RKO (cell line): Measurements from ENCODE around the gene KRT77.
"Not testable (repeated sequence)": the region's sequence is repeated elsewhere in the genome, so short reads cannot be mapped to it uniquely, and the experiment has no call there.

ENCODE experiments used
- DNase-seq: peaks from one replicate; pipeline ENCODE4 v3.0.0-alpha.2; 2016; ENCODE audit warnings: low spot score

KRT77 gene

DNA sequence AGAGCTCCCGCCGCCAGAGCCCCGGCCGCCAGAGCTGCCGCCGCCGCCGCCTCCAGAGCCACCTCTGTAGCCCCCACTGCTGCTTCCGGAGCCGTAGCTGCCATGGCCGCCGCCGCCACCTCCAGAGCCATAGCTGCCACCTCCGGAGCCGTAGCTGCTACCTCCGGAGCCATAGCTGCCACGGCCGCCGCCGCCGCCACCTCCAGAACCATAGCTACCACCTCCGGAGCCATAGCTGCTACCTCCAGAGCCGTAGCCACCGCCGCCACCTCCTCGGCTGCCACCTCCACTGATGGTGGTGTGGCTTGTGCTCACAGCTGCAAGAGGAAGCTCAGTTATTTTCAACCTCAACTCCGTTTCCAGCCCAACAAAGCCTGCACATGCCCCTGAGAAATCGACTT is 28.0 kb downstream of the KRT77 start:
- DNase-seq = no peak

DNA sequence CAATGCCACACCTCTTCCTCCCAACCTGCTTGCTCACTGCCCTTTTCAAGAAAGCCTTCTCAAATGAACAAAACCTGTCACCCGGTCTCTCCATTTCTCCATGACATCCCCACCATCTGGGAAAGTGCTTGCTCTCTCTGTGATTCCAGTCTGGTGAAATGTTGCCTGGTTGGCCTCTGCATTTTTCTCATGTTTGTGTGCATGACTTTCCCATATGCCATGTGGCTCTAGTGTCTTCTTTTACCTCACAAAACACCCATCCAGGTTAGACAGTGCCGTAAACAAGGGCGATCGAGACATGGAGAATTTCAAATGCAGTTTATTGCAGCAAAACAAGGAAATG is 28.9 kb downstream of the KRT77 start:
- DNase-seq = no peak

DNA sequence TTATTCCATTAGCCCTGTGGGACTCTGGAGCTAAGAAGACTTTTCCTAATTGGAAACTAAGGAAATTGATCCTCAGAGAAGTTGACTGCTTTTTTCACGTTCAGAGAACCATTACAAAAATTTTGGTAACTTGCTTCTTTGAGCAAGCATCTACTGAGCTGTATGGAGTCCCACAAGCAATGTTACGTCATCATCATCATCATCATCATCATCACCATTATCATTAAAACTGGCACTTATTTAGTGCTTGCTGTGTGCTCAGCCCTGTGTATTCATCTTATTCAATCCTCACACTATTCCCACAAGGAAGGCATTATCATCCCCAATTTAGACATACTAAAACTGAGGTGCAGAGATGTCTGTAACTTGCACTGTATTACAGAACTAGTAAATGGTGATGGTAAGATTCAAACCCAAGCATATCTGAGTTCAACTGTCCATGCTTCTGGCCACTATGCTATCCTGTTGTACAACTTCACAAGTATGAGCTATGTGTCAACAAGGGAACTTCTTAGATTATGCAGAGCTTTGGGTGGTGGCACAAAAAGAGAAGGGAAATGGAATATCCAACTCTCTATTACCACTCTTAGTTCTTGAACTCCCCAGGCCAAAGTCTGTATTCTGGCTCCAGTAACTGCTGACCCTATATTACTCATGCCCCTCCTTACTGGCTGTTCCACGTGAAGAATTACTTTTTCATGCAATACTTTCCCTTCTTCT is 29.5 kb downstream of the KRT77 start:
- DNase-seq = no peak

DNA sequence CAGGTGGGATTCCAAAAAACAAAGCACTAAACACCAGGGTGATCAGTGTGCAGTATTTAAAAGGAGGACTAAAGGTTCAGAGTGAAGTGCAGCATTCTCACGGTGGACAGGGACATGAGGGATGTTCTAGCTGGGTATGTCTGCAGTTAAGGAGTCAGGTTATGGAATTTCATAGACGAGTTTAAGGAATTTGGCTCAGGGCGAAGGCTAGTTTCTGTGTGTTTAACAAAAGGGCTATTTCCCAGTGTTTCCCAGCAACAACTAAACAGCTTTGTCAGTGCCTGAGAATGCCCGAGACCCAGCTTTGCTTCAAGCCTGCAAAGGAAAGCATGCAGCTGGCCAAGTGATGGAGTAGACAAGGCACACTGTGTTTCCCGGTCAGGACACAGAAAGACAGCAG is 30.1 kb downstream of the KRT77 start:
- no peak for DNase-seq

DNA sequence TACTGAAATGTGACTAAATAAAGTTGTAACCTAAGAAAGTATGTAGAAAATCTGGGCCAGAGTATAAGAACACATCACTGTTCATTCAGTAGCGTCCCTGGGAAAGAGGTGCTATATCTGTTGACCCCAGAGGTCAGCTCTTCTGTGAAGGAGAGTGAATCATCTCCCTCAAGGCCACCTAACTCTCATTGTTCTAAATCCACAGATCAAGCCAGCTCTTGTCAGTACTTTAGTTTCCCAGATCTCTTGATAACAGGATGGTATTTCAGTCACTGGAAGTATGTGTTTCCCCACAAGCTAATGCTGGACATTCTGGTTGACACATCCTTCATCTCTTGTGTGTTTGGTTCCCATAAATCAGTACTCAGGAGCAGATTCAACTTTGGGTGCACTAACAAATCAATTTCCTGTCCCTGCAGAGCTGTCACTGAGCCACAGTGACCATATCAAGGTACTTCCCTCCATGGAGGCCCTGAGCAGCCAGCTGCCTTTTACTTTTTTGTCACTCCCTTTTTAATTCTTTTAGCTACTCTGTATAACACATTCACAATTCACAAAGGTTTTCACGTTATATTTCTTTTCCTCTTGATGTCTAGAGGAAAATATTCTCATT is 30.9 kb downstream of the KRT77 start:
- DNase-seq = no peak

DNA sequence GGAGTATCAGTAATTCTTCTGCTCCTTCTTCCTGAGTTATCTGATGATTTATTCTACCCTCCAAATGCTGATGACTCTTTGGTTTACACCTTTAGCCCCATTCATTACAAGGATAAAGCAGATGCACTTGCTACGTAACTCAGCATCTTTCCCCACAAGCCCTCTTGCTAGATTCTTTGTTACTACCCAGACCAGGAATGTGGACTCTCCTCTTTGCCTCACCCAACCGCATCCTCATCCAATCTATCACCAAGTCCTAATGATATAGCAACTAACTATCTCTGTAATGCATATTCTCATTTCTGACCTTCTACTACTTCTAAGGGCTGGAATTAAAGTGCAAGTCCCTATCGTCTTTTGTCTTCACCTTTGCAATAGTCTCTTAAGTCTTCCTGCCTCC is 32.4 kb downstream of the KRT77 start:
- DNase-seq = no peak

DNA sequence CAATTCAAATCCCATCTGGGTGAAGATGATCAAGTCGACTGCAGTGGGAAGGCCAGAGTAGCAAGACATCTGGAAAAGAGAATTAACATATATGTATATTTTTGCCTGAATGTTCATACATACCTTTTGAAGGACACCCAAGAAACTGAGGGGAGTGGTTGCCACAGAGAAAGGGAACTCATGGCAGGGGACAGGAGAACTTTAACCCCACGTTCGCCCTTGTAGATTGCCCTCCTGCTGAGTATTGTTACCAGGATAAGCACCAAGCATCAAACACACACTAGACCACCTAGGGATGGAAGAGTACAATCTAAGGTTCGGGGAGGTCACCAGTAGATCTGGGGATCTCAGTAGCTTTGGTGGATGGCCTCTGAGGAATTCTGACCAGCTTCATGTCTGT is 32.8 kb downstream of the KRT77 start:
- DNase-seq = no peak

DNA sequence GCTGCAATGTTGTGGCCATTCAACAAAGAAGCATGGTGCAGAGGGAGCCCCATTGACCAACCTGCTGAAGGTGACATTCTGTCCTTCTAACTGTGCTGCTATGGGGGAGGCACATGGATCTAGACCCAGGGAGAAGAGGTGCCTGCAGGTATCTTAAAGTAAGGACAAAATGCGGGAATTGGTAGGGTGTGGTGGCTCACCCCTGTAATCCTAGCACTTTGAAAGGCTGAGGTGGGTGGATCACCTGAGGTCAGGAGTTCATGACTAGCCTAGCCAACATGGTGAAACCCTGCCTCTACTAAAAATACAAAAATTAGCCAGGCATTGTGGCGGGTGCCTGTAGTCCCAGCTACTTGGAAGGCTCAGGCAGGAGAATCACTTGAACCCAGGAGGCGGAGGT is 33.4 kb downstream of the KRT77 start:
- not testable (repeated sequence) for DNase-seq

DNA sequence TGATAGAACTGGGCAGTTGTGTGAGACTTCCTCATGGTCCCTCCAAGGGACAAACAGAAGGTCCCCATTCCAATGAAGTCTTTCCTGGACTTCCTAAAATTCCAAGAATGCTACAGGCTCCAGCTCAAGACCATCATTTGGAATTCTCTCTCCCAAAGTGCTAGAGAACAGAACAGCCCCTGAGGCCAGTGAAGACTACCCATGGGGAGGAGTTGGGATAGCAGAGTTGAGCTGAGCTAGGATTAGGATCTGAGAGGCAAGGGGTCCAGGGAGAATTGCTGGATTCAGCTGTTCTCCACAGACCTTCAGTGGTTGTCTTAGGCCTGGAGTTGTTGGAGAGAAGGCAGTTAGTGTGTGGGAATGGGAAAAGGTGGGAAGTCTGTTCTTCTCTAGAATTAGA is 33.9 kb downstream of the KRT77 start:
- no peak for DNase-seq

DNA sequence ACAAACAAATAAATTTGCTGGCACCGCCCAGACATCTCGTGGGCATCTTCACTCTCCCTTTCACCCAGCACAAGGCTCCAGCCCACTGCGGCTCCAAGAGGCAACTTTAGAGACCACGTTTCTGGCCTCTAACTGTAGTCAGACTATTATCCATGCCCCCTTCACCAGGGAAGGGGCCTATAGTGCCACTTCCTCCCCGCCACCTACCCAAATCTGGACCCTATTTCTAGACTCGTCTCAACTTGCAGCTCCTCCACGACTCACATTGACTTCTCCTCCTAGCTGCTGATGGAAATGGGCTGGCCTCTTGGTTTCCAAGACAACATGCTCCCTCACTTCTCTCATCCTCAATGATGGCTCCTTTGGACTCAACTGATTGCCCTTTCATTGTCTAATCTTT is 35.4 kb downstream of the KRT77 start:
- DNase-seq = no peak

DNA sequence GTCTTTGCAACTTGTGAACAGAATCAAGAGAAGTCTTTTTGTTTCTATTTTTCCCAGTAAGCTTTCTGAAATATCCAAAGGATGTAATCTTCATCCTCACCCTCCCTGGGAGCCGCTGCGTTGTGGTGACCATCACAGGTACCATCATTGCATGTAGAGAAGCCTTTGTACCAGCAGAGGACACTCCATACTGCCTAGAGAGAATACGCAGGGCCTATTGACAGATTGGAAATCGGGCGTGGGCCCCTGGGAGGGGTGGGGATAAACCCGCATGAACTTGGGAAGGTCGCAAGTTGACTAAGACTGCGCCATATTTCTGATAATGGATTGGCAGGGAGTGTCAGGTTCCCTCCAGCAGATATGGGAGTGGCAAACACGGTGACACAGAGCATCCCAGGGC is 35.8 kb downstream of the KRT77 start:
- DNase-seq = no peak

DNA sequence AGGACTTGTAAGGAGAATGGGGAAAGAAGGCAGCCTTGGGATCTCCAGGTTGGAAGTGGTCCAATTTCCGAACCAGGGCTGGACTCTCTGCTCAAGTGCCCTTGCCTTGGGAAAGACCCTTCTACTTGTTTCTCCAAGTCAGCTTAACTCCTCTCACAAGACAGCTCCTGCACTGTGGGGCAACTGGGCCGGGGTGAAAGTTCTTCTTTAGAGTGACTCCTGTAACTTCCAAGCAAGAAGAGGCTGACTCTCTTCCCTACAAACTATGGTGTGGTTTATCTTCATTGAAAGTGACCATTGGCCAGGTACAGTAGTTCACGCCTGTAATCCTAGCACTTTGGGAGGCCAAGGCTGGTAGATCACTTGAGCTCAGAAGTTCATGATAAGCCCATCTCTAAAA is 36.9 kb downstream of the KRT77 start:
- no peak for DNase-seq

DNA sequence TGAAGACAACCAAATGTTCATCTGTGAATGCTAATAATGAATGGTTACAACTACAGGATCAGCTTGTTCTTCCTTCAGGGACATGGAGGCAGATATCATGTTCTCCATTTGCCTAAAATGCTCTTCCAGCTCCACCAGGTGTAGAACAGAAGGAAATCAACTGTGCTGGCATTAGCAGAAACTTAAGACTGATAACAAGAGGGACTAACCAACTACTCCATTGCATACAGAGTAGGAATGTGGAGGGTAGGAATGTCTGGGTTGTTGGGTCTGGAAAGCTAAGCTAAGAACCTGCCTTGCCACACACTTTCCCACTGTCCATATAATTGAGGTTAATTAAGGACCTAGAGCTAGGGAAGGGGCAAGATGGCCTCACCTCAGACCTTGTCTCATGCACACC is 39.9 kb downstream of the KRT77 start:
- DNase-seq = no peak

DNA sequence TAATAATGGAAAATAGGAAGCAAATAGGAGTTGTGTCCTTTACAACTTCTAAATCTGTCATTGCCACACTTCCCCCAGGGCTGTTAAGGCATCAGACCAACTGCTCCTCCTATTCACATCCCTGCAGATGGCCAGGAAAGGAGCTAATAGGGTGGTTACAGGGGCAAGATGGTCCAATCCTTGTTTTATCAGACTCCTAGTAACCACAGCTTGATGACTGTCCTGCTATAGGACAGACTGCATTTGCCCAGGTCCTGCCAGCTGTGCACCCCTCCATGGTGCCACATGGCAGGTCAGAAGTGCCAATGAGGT is 40.5 kb downstream of the KRT77 start:
- no peak for DNase-seq

DNA sequence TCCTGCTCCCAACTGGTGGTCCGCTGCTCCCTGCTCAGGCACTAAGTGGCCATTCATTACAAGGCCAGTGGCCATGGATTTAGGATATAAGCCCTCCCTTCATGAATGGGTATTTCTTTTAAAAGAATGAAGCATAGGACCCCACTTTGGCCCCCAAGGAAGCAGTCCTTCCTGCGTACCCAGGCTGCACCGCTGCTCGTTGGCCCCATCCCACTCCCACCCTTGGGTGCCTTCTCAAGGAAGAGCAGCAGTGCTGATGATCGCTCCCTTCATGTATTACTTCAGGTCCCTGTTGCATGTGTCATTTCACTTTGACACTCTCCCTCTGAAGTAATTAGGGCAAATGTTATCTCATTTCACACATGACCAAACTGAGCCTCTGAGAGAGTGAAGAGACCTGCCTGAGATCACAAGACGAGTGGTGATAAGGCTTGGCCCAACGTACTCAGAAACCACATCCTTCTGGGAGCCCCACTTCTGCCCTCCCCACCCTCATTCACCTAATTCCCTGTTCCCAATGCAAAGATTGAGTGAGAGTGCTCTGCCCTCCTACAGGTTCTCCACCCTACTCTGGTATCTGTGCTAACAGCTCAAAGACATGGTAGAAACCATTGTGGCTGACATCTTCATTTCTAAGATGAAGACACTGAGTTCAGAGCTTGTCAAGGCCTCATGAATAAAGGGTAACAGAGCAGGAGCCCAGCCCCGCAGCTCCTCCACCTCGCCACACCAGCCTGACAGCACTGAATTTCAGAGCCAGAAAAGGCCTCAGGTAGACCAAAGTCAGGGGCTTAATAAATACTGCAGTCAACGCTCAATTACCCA is 41.0 kb downstream of the KRT77 start:
- no peak for DNase-seq

DNA sequence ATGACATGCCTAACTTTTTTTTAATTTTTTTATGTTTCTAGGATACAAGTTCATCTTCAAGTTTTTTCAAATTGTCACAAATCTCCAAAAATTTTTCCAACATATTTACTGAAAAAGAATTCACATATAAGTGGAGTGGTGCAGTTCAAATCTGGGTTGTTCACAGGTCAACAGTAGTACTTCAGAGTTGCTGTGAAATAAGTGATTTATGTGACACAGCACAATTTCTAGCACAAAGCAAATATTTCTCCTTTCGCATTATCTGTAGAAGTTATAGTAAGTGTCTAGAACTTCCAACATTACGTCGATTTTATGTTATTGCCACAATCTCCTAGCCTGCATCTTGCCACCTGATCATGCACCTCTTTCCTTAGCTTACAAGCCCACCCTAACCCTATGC is 41.7 kb downstream of the KRT77 start:
- no peak for DNase-seq

DNA sequence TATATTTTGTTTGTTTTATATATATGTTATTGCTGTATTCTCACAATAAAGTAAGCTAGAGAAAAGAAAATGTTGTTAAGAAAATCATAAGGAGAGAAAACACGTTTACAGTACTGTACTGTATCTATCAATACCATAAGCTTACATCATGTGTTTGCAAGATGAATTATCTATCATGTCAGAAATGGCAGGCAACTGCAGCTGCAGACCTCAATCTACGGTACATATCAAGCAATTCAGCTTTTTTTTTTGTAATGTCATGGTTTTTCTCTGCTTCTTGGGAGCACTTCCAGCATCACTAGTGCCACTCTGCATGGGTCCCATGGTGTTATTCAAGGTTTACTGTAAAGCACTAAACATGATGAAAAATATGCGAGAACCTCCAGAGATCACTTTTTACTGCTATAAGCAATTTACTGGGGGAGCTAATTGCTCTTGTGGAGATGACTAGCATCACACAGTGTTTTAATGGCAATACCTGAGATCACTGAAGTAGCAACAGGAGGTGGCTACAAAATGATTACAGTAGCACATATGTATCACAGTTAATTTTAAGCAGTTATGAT is 42.3 kb downstream of the KRT77 start:
- DNase-seq = no peak

DNA sequence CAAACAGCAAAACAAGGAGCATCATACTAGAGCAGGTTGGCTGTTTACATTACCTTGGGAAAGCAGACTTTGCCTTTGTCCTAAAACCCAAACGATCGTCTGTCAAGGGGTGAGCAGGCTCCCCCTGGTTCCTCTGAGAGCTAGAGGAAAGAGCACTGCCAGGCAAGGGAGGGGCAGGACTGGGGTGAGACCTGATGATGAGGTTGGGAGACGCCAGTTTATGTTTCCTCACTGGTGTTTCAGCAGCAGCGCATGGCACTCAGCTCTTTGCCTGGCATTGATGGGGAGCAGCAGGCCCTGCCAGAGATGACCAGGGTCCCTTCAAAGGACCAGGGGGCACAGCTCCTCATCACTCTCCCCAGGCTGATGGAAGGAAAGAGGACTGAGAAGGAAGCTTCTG is 43.4 kb downstream of the KRT77 start:
- no peak for DNase-seq

DNA sequence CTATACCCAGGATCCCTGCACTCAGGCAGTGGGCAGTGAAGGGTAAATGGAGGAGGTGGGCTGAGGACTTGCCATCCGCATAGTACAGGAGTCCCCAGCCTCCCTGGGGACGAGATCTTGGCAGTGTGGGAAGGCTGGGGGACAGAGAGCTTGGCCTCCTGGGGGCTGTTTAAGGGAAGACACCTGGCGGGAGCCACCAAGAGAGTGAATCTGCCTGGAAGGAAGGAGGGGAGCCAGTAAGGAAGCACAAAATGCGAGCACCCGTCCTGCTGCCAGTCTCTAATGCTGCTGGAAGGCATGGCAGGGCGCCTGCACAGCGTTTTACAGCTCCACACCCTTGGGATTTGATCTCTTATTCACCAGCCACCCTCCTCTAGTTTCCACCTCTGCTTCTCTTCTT is 43.9 kb downstream of the KRT77 start:
- no peak for DNase-seq

DNA sequence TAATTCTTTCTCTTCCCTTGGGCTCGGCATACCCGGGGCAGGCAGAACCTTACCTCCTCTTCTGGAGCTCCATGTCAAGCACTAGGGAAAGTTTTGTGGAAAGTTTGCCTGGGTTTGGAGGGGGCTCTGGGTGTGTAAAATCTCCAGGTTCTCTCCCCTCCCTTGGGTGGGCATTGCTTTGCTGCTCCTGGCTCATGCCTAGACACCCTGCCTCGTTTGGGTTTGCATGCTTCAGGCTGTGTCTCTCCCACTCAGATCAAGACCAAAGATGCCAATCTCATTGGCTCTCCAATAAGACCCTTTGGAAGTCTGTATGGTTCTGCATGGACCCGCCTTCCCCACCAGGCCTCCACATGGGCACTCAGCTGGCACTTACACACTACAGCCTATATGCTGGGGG is 45.1 kb downstream of the KRT77 start:
- no peak for DNase-seq

DNA sequence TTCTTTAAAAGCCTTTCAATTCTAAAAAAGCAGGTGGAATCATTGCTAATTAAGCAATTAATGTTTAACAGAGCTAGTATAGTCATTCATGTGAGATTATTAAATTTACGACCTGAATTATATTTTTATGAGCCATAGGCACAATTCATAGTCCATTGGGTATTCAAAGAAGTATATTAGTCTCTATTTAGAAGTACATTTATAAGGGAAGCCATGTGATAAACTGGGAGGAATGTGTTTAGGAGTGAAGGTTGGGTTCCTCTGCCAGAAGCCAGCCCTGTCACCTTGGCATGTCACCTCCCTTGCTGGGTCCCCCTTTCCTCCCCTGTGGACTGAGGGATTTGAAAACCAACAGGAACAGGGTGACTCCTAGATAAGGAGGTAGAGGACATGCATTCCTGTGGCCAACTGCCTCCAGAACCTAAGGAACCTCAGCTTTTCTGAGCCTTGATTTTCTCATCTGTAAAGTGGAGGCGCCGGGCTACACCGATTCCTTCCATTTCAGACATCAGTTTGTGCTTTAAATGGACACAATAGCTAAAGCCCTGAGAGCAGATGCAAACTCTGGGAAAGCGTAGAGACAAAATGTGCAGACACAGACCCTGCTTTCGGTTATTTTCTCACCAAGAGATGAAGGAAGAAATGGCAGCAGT is 45.9 kb downstream of the KRT77 start:
- no peak for DNase-seq

DNA sequence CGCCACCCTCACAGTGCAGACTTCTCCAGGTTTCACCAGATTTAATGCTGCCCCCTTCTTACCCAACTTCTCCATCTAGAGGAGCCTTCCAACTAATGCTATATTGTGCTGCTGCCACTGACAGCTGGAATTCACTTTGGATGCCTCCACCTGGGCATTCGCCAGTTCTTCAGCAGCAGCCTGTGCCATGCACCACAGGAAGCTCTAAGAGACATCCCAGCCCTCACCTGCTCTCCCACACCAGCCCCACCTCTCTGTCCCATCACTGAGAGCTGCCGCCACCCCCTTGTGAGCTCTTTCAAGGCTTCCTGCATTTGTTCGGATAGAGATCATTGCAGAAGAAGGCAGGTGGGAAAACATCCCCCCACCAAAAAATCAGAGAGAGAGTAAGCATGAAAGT is 46.7 kb downstream of the KRT77 start:
- no peak for DNase-seq

DNA sequence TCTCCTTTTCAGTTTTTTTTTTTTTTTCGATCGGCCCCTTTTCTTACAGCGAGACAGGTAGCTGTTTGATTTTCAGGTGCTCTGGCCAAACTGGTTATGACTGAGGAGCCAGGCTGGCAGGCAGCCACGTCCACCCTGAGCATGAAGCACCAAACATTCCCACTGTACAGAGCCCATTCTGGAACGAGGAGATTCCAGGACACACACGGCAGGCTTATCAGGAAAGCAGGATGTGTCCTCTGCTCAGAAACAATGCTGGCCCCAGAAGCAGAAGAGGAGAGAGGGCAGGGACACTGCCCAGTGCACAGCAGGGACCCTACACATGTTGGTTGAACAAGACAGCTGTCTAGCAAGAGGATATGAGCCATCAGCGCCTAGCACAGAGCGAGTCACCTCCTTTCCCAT is 47.6 kb downstream of the KRT77 start:
- peak; percentile 28 for DNase-seq
